Measurements from ENCODE around the gene MYOF.

DNA sequence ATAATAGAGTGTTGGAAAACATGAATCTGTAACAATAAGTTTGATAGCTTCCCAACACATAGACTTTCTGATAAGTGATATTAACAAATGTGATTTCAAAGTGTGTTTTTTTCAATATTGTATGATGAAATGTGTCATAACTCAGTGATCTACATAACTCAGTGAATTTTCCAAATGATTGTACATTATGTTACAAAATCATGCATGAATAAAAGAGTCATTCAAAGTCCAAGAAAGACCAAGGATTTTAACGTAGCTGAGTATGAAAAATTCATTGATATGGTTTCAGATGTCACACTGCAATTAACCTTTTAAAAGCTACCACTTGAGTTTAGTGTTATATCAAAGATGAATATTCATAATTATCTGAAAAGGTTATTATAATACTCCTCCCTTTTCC is 111.2 kb downstream of the MYOF start:
- TF ChIP-seq POLR2AphosphoS5 (IDR thresholded peaks at IDR 0.05; ENCODE audit: low read depth, low read length) (no peak), POLR2A (IDR thresholded peaks at IDR 0.05; ENCODE audit: low read depth, low read length) (no peak), PAX5 (IDR thresholded peaks at IDR 0.05; ENCODE audit: insufficient read depth, low read length, severe bottlenecking) (no peak), TAF1 (IDR thresholded peaks at IDR 0.05; ENCODE audit: low read depth, low read length) (no peak), SPI1 (IDR thresholded peaks at IDR 0.05; ENCODE audit: low read depth, low read length) (no peak), POU2F2 (IDR thresholded peaks at IDR 0.05; ENCODE audit: low read depth, low read length) (no peak)
